Measurements from ENCODE around the gene PKHD1.
"Not testable (repeated sequence)": the region's sequence is repeated elsewhere in the genome, so short reads cannot be mapped to it uniquely, and the experiment has no call there.

PKHD1 gene

DNA sequence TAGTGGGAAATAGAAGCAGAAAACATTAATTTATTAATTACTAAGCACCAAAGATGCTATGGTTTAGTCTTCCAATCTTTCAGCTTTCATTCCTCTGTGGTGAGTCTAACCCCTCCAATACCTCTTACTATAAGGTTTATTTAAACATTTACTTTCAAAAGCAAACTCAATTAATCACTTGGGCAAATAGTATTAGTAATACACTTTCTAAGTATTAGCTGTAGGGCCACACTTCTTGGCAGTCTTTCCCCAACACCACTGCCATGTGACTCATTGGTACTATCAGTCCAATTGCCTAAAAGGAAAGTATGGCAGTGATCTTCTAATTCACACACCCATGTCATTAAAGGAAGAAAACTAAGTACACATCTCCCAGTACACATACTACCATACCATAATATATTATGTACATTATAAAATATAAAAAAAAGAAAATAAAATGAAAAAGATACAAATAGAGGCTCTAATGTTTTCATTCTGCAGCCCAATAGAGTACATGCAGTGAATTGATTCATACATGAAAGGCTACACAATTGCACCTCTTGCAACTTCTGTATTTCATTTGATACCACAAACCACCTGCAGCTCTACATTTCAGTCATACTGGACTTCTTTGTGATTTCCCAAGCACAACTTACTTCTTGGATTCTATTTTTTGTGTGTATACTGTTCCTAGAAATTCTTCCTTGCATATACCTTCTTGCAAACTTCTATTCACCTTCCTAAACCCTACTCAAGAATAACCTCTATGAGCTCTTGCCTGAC is 218.6 kb downstream of the PKHD1 start:
- no peak overlapping the region for H3K4me3 ChIP-seq (ENCODE audit: low read depth, low read length)

DNA sequence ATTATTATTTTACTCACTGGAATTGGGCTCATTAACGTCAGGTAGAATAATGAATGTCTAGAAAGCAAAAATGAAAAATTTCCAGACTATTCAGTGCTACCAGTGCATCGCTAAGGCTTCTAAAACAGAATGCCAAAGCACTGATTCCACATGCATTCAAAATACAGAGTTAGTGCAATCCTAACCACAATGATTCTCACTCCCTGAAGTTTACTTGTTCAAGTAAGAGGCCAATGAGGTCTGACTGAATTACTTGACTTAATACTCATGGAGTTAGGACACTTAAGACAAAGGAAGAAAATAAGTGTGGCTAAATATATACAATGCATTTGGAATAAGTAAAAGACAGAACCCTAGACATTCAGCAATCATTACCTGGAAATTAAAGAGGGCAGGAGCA is 220.5 kb downstream of the PKHD1 start:
- H3K4me3 ChIP-seq (ENCODE audit: low read depth, low read length) = no peak overlapping the region

DNA sequence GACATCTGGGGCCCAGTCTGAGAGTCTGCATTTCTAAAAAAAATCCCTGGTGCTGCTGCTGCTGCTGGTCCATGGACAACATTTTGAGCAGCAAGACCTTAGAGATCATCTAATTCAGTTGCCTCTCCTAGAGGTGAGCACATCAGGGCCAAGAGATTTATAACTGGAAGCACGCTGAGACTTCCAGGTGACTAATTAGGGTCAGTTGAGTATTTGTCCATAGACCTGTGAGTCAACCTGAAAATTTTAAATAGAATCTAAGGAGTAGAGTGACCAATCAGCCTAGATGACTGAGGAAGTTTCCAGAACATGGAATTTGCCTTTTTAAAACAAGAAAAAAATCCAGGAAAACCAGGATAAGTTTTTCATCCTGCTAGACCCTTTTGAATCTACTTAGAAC is 221.4 kb downstream of the PKHD1 start:
- H3K4me3 ChIP-seq (ENCODE audit: low read depth, low read length) = no peak overlapping the region

DNA sequence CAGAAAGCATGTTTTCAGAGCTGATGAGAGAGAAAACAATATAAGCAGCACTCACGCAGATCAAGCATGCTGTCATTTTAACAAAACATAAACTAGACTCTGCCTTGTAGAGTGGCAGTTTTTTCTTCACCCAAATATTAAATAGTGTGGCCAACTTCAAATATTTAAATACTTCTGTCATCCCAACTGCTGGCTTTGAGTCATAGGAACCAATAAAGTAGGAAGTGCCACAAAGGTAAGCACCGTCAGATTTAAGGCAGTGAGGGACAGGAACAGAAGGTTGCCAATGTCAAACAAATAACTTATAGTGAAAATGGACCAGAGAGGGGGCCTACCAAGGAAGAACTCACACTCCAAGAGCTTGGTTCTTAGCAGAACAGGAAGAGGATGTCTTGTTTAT is 222.2 kb downstream of the PKHD1 start:
- H3K4me3 ChIP-seq (ENCODE audit: low read depth, low read length) = no peak overlapping the region

DNA sequence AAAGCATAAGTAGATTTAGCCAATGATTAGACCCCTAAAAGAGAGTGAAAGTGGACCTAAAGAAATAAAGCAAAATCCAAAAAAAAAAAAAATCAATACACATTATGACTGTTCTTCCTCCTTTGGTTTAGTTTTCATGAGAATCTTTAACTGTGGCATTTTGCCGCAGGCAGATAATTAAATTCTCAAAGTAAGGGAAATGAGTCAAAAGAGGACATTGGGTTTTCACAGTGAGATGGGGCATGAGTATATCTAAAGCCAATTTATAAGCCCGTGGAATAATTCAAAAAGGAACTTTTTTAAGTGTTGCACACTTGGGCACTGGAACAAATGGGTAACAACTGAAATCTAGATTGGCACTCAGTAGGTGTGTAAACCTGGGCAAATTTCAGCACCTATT is 230.3 kb downstream of the PKHD1 start:
- no peak overlapping the region for H3K4me3 ChIP-seq (ENCODE audit: low read depth, low read length)

DNA sequence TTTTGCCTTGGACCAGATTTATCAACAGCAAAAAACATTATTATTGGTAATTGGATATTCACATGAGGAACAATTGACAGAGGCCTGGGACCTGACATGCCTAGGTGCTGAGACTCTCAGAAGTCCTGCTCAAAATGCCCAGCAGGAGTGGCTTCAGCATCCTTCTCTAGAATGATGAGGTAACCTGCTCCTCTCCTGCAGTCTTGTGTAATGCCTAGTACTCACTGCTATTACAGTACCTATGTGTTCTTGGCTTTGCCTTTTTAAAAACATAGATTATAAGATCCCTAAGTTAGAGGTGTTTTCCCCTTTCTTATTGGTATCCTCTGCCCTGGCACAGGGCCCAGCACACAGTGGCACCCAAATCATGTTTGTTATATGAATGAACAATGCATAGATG is 230.9 kb downstream of the PKHD1 start:
- no peak overlapping the region for H3K4me3 ChIP-seq (ENCODE audit: low read depth, low read length)

DNA sequence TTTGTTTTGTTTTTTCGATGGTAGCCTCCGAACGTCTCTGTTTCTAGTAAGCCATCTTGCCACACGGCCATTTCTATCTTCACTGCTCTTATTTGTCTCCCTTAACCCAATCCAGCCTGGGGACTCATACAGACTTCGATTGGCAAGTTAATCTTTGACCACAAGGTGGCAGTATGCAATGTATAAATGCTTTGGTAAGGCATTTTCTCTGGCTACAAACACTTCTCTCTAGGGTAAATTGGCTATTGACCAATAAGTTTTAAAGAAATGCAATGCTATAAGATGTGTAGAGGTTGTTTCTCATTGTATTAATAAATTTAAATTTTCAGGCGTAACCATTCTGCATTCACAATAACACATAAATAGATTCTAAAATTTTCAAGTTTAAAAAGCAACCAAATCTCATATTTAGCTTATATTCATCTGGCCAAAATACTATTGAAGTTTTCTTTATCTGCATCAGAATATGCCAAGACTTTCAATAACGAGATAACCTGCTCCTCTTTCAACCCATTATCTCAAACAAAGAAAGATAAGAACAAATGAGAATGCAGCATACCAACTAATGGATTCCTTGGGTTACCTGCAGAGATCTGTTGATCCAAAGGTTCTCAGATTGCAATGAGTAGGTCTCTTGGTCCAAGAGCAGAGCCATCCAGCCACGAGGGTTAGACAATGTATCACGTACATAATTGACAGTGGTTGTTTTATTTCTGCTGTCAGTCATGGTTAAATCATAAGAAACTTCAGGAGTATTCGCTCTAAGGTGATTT is 231.9 kb downstream of the PKHD1 start:
- H3K4me3 ChIP-seq (ENCODE audit: low read depth, low read length) = no peak overlapping the region

DNA sequence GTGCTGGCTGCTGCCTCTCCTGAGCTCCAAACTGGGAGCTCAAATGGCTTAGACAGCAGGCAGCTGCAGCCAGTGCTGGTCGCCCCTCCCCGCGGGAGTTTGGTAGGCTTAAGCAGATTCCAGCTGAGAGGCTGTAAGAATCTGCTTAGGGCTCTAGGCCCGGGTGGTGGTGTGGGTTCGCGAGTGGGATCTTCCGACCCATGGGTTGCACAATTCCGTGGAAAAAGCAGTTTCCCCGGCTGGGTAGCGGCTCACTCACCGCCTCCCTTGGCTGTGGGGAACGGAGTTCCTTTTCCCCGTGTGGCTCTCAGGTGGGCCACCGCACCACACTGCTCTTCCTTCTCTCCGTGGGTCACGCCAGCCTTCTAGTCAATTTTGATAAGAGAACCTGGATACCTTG is 232.5 kb downstream of the PKHD1 start:
- H3K4me3 ChIP-seq (ENCODE audit: low read depth, low read length) = no peak overlapping the region

DNA sequence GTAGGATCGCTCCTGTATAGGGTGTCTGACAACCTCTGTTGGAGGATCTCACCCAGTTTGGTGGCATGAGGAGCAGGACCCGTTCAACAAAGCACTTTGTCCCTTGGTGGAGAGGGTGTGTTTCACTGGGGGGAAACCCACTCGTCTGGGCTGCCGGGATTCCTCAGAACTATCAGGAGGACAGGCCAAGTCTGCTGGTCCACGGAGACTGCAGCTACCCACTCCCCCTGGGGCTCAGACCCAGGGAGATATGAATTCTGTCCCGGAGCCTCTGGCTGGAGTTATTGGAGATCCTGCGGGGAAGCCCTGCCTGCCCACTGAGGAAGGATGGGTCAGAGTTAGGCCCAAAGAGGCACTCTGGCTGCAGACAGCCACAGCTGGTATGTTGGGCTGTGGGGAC is 233.1 kb downstream of the PKHD1 start:
- H3K4me3 ChIP-seq (ENCODE audit: low read depth, low read length) = no peak overlapping the region

DNA sequence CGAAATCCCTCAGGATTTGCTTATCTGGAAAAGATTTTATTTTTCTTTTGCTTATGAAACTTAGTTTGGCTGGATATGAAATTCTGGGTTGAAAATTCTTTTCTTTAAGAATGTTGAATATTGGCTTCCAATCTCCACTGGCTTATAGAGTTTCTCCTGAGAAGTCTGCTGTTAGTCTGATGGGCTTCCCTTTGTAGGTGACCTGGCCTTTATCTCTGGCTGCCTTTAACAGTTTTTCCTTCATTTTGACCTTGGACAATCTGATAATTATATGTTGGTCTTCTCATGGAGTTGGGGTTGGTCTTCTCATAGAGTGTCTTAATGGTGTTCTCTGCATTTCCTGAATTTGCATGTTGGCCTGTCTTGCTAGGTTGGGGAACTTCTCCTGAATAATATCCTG is 234.3 kb downstream of the PKHD1 start:
- not testable (repeated sequence) for H3K4me3 ChIP-seq (ENCODE audit: low read depth, low read length)

DNA sequence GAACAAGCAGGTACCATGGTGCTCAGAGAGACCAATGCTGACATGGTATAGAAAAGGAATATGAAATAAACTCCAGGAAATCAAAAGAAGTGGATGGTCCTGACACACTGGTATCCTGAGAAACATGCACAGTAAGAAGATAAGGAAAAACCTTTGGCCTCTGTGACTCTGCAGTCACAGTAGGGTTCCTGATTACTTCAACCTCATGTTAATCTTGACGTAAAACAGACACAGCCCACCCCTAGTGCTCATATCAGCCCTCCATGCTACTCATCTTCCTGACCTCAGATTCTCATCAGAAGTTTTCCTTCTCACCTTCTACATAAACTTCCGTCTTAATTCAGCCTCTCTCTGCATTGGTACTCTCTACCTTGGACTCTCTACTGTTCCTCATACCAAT is 240.9 kb downstream of the PKHD1 start:
- H3K4me3 ChIP-seq (ENCODE audit: low read depth, low read length) = no peak overlapping the region

DNA sequence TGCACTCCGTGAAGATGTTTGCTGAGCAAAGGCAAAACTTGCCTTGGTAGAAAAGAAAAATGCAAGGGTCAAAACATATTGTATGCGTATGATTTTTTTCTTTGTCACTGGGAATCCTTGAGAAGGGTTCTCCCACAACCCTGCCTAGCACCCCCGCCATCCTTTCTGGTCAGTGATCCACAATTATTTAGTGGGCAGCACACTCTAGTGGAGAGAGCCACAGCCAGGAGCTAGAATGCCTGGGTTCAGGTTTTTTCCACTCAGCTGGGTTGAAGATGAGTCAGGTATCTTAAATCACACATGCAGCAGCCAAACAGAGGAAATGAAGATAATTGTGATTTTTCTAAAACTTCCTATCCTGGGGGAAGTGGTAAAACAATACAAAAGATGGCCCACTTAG is 243.1 kb downstream of the PKHD1 start:
- H3K4me3 ChIP-seq (ENCODE audit: low read depth, low read length) = no peak overlapping the region

DNA sequence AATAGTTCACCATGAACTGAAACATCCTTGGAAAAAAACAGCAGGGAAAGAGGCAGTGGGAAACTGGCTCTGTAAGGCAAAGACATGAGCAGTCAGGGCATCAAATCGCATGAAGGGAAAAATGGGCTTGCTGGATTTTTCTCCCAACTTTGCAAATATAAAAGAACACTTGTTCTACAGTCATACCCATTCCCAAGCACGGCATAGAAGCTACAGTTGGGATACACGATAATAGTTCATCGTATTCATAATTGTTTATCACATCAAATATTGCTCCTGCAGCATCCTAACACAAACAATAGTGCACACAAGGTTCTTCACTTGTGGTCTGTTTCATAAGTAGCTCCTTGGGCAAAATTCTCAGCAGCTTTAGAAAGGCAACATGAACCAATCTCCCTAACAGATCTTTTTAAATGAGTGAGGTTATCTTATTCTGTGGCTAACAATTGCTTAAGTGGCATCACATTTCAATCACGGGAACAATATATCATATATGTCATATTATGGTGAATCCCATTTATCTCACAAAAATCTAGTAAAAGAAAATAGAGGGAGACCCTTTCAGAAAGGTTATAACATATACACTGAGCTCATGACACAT is 243.9 kb downstream of the PKHD1 start:
- H3K4me3 ChIP-seq (ENCODE audit: low read depth, low read length) = no peak overlapping the region

DNA sequence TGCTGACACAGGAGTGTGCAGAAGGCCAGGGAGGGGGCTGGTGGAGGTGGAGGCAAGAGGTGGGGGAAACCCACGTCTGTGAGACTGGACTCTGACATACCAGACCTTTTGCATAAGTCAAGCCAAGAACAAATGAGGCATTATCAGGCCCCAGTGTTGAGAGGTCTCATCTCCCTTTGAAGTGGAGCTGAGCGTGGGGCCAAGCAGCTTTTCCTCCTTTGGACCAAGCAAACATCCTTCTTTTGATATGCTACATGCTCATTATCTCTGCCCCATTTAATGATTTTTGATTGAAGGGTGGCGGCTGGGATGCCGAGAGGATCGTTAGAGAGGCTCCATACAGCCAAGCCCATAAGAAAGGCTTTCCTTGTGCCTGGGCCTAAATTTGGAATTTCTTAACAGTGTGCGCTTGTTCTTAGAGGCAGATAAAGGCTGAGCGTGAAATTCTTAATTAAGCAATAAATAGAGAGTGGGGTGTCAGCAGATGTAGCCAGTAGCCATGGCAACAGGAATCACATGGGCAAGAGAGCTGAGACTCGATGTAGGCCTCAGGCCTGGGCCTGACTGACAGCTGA is 244.5 kb downstream of the PKHD1 start:
- no peak overlapping the region for H3K4me3 ChIP-seq (ENCODE audit: low read depth, low read length)

DNA sequence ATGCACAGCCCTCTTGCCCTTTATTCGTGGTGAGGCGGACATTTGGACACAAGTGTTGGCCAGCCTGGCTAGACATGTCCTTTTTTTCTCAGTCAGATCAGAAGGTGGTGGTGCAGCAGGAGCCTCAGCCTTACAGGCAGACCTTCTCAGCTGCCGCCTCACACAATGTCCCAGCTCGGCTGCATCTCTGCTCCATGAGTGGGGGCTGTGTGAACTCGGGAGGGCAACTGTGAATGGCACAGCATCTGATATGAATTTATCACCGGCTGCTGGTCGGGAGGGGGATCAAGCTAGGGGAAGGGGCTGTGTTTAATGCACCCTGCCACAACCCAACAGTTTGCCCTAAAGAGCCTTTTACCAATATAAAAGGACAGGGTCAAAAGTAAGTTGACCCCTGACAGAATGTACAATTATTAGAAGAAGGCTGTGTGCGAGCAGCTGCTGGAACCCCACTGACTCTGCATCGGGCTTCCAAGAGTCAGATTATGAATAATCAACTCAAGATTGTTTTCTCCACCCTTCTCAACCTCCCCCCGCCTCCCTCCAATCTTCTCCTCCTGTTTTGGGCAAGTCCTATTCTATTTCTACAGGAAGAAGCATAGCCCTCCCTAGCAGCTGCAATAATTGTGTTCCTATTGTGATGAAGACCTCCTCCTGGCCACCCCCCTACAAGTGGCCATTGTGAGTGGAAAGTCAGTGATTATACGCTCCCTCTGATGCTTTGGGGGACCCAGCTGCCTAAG is 245.2 kb downstream of the PKHD1 start:
- H3K4me3 ChIP-seq (ENCODE audit: low read depth, low read length) = no peak overlapping the region

DNA sequence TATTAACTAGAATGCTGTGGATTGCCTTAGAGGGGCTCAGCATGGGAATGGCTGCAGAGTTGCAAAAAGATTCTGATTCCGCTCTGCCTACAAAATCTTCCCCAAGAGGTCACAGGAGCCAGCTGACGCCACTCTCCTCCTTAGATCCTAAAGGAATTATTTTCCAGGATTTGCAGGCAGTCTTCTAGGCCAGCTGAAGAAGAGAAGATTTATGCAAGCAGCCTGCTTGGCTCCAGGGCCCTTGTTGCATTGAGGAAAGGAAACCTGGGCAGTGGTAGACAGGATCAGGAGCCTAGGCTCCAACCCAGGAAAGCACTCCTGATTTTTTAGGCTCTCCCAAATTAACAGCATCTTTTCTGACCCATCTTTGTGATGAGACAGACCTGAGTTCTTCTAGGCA is 245.8 kb downstream of the PKHD1 start:
- H3K4me3 ChIP-seq (ENCODE audit: low read depth, low read length) = no peak overlapping the region

DNA sequence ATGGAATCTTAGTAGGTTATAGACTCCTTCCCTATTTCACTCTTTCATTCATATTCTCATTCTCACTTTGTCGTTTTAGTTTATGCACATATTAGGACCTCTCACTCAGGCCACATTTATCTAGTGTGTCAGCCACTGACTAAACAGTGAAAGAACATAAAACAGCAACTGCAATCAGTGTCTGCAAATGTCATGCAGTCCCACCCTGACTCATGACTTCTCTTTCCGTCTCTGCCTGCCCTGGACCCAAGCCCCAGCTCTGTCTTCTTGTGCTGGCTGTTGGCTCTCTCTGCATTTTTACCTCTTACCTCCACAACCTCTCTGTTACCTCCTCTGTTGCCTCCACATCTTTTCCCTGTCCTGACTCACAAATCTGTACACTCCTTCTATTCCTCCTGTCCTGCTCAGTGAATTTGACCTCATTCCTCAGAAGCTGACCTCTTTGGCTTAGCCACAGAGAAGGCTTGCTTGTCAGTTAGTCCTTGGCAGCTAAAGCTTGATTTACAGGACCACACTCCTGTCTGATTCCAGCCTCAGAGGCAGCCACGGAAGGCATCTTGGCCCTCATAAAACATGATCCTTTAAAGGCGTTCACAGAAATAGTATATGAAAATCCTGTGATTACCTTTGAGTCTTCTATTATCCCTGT is 247.6 kb downstream of the PKHD1 start:
- H3K4me3 ChIP-seq (ENCODE audit: low read depth, low read length) = no peak overlapping the region

DNA sequence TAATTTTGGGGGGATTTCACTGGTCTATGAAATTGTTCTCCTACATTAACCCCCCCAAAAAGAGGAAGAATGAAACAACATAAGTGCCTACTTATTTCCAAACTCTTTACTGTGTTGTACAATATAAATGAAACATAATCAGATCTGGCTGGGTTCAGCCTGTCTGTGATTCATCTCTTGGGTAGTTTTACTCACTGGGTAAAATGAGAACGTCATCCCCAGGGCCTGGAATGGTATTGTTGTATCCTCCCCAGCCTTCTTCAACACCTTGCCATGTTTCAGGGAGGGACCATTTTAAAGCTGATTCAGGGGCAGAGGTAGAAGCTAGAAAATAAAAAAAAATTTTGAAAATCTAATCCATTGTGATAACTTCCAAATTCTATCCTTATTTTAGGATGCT is 256.7 kb downstream of the PKHD1 start:
- no peak overlapping the region for H3K4me3 ChIP-seq (ENCODE audit: low read depth, low read length)

DNA sequence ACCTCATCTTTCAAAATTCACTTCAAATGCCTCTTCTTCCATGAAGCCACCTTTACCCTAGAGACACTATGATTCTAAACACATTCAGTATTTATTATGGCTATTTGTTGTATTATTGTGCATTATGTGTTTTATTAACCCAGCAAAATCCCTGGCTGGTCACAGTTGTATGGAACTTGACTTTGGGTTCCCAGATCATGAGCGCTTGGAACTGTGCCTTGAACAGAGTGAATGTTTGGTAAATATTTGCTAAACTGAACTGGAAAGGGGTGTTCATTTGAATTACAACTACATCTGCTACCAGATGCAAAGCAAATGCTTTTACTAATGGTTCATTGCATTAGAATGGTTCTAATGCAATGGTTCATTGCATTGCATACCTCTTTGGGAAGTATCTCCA is 259.8 kb downstream of the PKHD1 start:
- no peak overlapping the region for H3K4me3 ChIP-seq (ENCODE audit: low read depth, low read length)

DNA sequence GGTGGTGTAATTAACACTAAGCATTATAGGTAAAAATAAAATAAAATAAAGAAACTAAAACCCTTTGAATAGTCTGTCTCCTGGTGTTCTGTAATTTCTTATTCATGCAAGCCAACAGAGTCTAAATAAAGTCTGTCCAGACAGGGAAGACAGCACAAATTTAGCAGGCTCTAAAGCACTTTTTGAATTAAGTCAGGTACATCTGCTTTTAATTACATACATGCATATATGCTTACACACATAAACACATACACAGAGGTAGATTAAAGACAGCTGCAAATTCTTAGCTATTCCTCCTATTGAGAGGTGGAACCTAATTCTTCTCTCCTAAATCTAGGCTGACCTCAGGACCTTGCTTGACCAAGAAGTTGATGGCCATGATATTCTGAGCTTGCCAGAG is 262.5 kb downstream of the PKHD1 start:
- H3K4me3 ChIP-seq (ENCODE audit: low read depth, low read length) = no peak overlapping the region

DNA sequence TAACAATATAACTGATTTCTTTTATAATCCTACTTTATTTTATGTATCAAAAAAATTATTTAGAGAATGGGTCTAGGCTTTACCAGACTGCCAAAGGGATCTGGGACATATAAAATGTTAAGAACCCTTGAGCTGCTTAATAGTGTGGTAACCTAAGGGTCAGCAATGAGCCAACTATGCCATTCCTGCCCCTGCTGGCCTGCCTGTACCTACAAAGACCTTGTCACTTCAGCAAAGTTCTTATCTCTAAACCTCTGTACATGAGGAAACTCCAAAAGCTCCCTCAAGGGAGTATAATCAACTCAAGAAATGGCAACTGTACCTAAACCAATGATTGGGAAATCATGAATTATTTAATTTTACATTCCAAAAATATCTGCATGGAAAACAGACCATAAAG is 266.9 kb downstream of the PKHD1 start:
- H3K4me3 ChIP-seq (ENCODE audit: low read depth, low read length) = no peak overlapping the region
